ENCODE measurements around the gene KANK2. TPM values are rescaled to one million over a fixed set of nuclear protein-coding genes. Genes with fewer than 3 reads are reported as not detected.

The KANK2 gene
- total and polyA plus RNA-seq, 2 of the 13 experiments (the other 11 are each of a cell fraction or from before 2014, with no cell fraction given), result 5.7 to 12.9 TPM

GRCh38 chr19:11173516-11174155 lies 23.7 kb downstream of the KANK2 start:
- H3K9ac ChIP-seq (ENCODE audit: insufficient read depth, low read depth, low read length), result no peak overlapping the region
- no peaks in the 10 kb centered on the region for H3K4me1 ChIP-seq (ENCODE audit: insufficient read depth, low read length)
- in situ Hi-C loops (cut with HindIII; ENCODE audit: extremely low pct_ligation_motif_present, low pct_unique_long_range_greater_than_20kb) (no loop called here), intact Hi-C loops (cut with micrococcal nuclease; ENCODE audit: unreplicated experiment) (no loop called here)
- POLR2A ChIA-PET, result no interaction called here
- 98% methylated on average over 6 of the region's 8 CpGs for WGBS (ENCODE audit: low lambda C conversion rate)
- no peak overlapping the region for H3K4me2 ChIP-seq (ENCODE audit: low read depth, low read length)
- H4K20me1 ChIP-seq (ENCODE audit: insufficient read depth, low read length), result no peaks in the 10 kb centered on the region
- H3K36me3 ChIP-seq (replicated peaks in 1 of 2; ENCODE audit: control insufficient read depth in 1 of 2, insufficient read depth in 2 of 2, low read length in 2 of 2), result peaks cover 4 to 22% of the 10 kb centered on the region in 2 experiments; a peak in 3 of 5 replicates
- TF ChIP-seq ZSCAN22 (CRISPR knock-in tag; IDR thresholded peaks at IDR 0.05) (peak; percentile 95), RFXAP (CRISPR knock-in tag; IDR thresholded peaks at IDR 0.05; ENCODE audit: borderline replicate concordance) (no peak), ZFP36 (IDR thresholded peaks at IDR 0.05; ENCODE audit: borderline replicate concordance, low read depth, low read length, partially characterized antibody) (peak; percentile 25), SIX4 (CRISPR knock-in tag; IDR thresholded peaks at IDR 0.05) (no peak)
- TF ChIP-seq, protein P1, sequence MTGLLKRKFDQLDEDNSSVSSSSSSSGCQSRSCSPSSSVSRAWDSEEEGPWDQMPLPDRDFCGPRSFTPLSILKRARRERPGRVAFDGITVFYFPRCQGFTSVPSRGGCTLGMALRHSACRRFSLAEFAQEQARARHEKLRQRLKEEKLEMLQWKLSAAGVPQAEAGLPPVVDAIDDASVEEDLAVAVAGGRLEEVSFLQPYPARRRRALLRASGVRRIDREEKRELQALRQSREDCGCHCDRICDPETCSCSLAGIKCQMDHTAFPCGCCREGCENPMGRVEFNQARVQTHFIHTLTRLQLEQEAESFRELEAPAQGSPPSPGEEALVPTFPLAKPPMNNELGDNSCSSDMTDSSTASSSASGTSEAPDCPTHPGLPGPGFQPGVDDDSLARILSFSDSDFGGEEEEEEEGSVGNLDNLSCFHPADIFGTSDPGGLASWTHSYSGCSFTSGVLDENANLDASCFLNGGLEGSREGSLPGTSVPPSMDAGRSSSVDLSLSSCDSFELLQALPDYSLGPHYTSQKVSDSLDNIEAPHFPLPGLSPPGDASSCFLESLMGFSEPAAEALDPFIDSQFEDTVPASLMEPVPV (CRISPR knock-in tag; IDR thresholded peaks at IDR 0.05), result no peak
- FAIRE-seq (no peak), DNase-seq (ENCODE audit: low spot score) (no peak), ATAC-seq (no peak)
- CTCF ChIA-PET (ENCODE audit: low intra/inter-chr PET ratio, low total read pairs), result no interaction called here
- H3K4me3 ChIP-seq (replicated peaks in 1 of 3; ENCODE audit: insufficient read depth in 1 of 3, low read depth in 2 of 3, low read length in 3 of 3), result no peak overlapping the region
- H2AFZ ChIP-seq (ENCODE audit: low read length), result no peak overlapping the region
- H3K9me3 ChIP-seq (ENCODE audit: low read length), result no peaks in the 10 kb centered on the region
- no peaks in the 10 kb centered on the region for H3K27me3 ChIP-seq (ENCODE audit: control insufficient read depth in 1 of 2, insufficient read depth in 2 of 2, low read length in 2 of 2)
- no peak overlapping the region for H3K27ac ChIP-seq (ENCODE audit: extremely low read length, insufficient read depth, low read length)
- BruUV-seq (replicated peaks), result no TSS peak
- no peaks in the 10 kb centered on the region for H3K79me2 ChIP-seq (ENCODE audit: insufficient read depth, low read length)

DNA sequence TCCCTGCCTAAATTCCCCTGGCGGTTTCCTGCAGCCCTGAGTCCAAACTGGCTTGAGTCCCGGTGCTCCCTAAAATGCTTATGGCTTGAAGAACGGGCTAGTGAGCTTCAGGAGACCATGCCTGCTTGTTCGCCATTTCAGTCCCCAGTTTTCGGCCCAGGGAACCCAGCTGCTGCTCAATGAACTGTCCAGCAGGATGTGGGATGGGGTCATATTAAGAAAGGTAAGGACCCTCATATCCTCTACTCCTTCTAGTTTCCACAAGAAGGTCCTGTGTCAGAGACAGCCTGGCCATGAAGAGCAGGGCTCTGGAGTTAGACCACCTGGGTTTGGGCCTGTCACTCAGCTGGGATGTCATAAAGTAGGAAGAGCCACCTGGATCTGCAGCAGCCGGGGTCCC lies 24.8 kb downstream of the KANK2 start:
- Histone ChIP-seq H3K79me2 (ENCODE audit: insufficient read depth, low read length) (no peaks in the 10 kb centered on the region), H3K4me3 (replicated peaks in 1 of 3; ENCODE audit: insufficient read depth in 1 of 3, low read depth in 2 of 3, low read length in 3 of 3) (no peak overlapping the region), H3K4me2 (ENCODE audit: low read depth, low read length) (no peak overlapping the region), H4K20me1 (ENCODE audit: insufficient read depth, low read length) (no peaks in the 10 kb centered on the region), H3K27ac (ENCODE audit: extremely low read length, insufficient read depth, low read length) (no peak overlapping the region), H3K4me1 (ENCODE audit: insufficient read depth, low read length) (no peaks in the 10 kb centered on the region), H3K36me3 (replicated peaks in 1 of 2; ENCODE audit: control insufficient read depth in 1 of 2, insufficient read depth in 2 of 2, low read length in 2 of 2) (peaks cover 4 to 21% of the 10 kb centered on the region in 2 experiments; a peak in 3 of 5 replicates), H3K9ac (ENCODE audit: insufficient read depth, low read depth, low read length) (no peak overlapping the region), H3K9me3 (ENCODE audit: low read length) (no peaks in the 10 kb centered on the region), H2AFZ (ENCODE audit: low read length) (no peak overlapping the region), H3K27me3 (ENCODE audit: control insufficient read depth in 1 of 2, insufficient read depth in 2 of 2, low read length in 2 of 2) (no peaks in the 10 kb centered on the region)
- ATAC-seq (no peak), DNase-seq (ENCODE audit: low spot score) (no peak), FAIRE-seq (no peak)
- in situ Hi-C loops (cut with HindIII; ENCODE audit: extremely low pct_ligation_motif_present, low pct_unique_long_range_greater_than_20kb) (no loop called here), intact Hi-C loops (cut with micrococcal nuclease; ENCODE audit: unreplicated experiment) (no loop called here)
- 98% methylated on average over 6 of the region's 6 CpGs for WGBS (ENCODE audit: low lambda C conversion rate)
- CTCF ChIA-PET (ENCODE audit: low intra/inter-chr PET ratio, low total read pairs), result no interaction called here
- POLR2A ChIA-PET, result no interaction called here
- BruUV-seq (replicated peaks), result no TSS peak
- no peak for TF ChIP-seq HNRNPUL1 (IDR thresholded peaks at IDR 0.05; ENCODE audit: low read depth, low read length)
- no peak for TF ChIP-seq TBX3 (IDR thresholded peaks at IDR 0.05; ENCODE audit: borderline replicate concordance)
- no peak for TF ChIP-seq BCL6 (CRISPR knock-in tag; IDR thresholded peaks at IDR 0.05)
- TF ChIP-seq, protein P2, sequence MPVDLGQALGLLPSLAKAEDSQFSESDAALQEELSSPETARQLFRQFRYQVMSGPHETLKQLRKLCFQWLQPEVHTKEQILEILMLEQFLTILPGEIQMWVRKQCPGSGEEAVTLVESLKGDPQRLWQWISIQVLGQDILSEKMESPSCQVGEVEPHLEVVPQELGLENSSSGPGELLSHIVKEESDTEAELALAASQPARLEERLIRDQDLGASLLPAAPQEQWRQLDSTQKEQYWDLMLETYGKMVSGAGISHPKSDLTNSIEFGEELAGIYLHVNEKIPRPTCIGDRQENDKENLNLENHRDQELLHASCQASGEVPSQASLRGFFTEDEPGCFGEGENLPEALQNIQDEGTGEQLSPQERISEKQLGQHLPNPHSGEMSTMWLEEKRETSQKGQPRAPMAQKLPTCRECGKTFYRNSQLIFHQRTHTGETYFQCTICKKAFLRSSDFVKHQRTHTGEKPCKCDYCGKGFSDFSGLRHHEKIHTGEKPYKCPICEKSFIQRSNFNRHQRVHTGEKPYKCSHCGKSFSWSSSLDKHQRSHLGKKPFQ (CRISPR knock-in tag; IDR thresholded peaks at IDR 0.05; ENCODE audit: insufficient replicate concordance), result no peak
- TF ChIP-seq ZNF660 (CRISPR knock-in tag; IDR thresholded peaks at IDR 0.05; ENCODE audit: borderline replicate concordance, low read depth), result no peak
- no peak for TF ChIP-seq ZBTB34 (CRISPR knock-in tag; IDR thresholded peaks at IDR 0.05)
- no peak for TF ChIP-seq ZFP62 (CRISPR knock-in tag; IDR thresholded peaks at IDR 0.05)
- no peak for TF ChIP-seq SMYD3 (CRISPR knock-in tag; IDR thresholded peaks at IDR 0.05)
- no peak for TF ChIP-seq CBX1 (IDR thresholded peaks at IDR 0.05; ENCODE audit: low read depth)
- no peak for TF ChIP-seq POLR2G (IDR thresholded peaks at IDR 0.05; ENCODE audit: low read depth, low read length)

Data from HepG2 (cell line).